ENCODE results near the gene BRCA2.

GRCh38 chr13:32425158-32425557 is 109.8 kb downstream of the BRCA2 start:
- TF ChIP-seq CTCF (IDR thresholded peaks at IDR 0.05) (no peak), POLR2AphosphoS5 (IDR thresholded peaks at IDR 0.05; ENCODE audit: insufficient read depth in 1 of 2, low read depth in 1 of 2) (no peak)

All from vagina (tissue), 2 donors.